Mesodermal cell (in vitro differentiated cells): ENCODE results near the gene KASH5.

Experiments
- H3K27ac ChIP-seq: 2 replicates; pipeline ENCODE4 v1.7.0; 2013; ENCODE audit warnings: mild to moderate bottlenecking, low read depth, low read length, moderate library complexity; ENCODE audit not compliant: severe bottlenecking
- H3K36me3 ChIP-seq: 2 replicates; pipeline ENCODE4 v1.7.1; 2013; ENCODE audit warnings: mild to moderate bottlenecking, low read length, moderate library complexity; ENCODE audit not compliant: control insufficient read depth, insufficient read depth
- H3K4me1 ChIP-seq: one replicate; pipeline ENCODE4 v1.7.1; 2013; ENCODE audit warnings: mild to moderate bottlenecking, low read length; ENCODE audit not compliant: insufficient read depth, control insufficient read depth, poor library complexity, severe bottlenecking
- H3K4me3 ChIP-seq: 2 replicates; pipeline ENCODE4 v1.7.0; 2013; ENCODE audit warnings: low read length, control low read depth, mild to moderate bottlenecking; ENCODE audit not compliant: insufficient read depth, poor library complexity, severe bottlenecking; ENCODE audit errors: extremely low read depth
- H3K9me3 ChIP-seq: 2 replicates; pipeline ENCODE4 v1.7.1; 2013; ENCODE audit warnings: mild to moderate bottlenecking, low read length, moderate library complexity; ENCODE audit not compliant: control insufficient read depth
- WGBS, 2 experiments: methylation state at CpG; one replicate each; pipeline ENCODE4 v1.1.5; 2013; ENCODE audit warnings: missing lambda C conversion rate in 2 of 2; ENCODE audit not compliant: insufficient coverage in 2 of 2; 5-methylcytosine and 5-hydroxymethylcytosine counted together

Gene KASH5

DNA sequence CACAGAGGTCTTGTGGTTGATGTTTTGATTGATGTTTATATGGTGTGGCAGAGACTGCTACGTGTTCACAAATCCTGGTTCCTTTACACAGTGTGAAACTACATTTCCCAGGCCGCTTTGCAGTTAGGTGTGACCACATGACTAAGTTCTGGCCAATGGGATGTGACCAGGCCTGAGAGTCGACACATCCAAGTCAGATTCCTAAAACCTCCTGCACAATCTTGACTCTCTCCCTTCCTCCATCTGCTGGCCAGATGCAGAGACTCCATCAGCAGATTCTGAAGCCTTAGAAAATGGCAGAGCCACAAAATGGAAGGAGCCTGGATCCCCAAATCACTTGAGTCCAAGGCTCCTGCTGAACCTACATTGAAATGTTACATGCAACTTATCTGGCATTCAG, 40.2 kb upstream of the KASH5 start:
- H3K27ac ChIP-seq, result no peak overlapping the region
- H3K36me3 ChIP-seq, result peaks cover 97% of the 10 kb centered on the region
- H3K4me1 ChIP-seq, result no peaks in the 10 kb centered on the region
- H3K9me3 ChIP-seq, result no peaks in the 10 kb centered on the region
- 80 to 100% methylated on average over 2 of the region's 3 CpGs for WGBS, 2 experiments
- H3K4me3 ChIP-seq, result no peak overlapping the region

- H3K4me3 ChIP-seq, result no peak overlapping the region
- no peaks in the 10 kb centered on the region for H3K9me3 ChIP-seq
- WGBS, 2 experiments, result 100% methylated on average over 4 to 6 of the region's 12 CpGs
- peaks cover 97% of the 10 kb centered on the region for H3K36me3 ChIP-seq
- no peak overlapping the region for H3K27ac ChIP-seq
- H3K4me1 ChIP-seq, result no peaks in the 10 kb centered on the region
Measured at GRCh38 chr19:49348305-49349189, 39.5 kb upstream of the KASH5 start.

GRCh38 chr19:49349567-49349966, 38.5 kb upstream of the KASH5 start:
- Histone ChIP-seq H3K36me3 (peaks cover 95% of the 10 kb centered on the region), H3K4me3 (no peak overlapping the region), H3K9me3 (no peaks in the 10 kb centered on the region), H3K27ac (no peak overlapping the region), H3K4me1 (no peaks in the 10 kb centered on the region)
- WGBS, 2 experiments, result 100% methylated on average over 1 of the region's 2 CpGs; no CpG with 5 or more reads in 1 of the 2 experiments

DNA sequence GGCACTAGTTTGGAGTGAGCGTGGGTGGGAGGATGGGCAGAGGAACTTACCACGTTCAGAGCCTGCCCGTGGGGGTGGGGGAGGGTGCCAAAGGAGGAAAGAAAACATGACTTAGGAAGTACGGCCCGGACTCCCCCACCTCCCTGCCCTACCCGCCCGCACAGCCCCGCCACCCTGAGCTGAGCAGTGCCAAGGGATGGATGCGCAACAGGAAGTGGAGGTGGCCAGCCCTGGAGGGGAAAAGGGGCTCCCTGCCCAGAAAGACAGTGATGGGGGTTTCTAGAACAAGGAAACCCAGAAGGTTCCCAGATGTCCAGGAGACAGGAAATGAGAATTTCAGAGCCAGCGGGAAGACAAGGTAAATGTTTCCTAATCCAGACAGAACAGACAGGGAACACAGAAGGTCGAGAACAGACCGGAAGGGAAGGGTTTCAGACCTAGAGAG, 32.1 kb upstream of the KASH5 start:
- H3K4me1 ChIP-seq, result peaks cover 28% of the 10 kb centered on the region
- H3K36me3 ChIP-seq, result peaks cover 94% of the 10 kb centered on the region
- 95 to 100% methylated on average over 2 to 4 of the region's 12 CpGs for WGBS, 2 experiments
- no peak overlapping the region for H3K27ac ChIP-seq
- H3K9me3 ChIP-seq, result no peaks in the 10 kb centered on the region
- H3K4me3 ChIP-seq, result no peak overlapping the region

GRCh38 chr19:49356382-49356781, 31.7 kb upstream of the KASH5 start:
- no peak overlapping the region for H3K27ac ChIP-seq

GRCh38 chr19:49357186-49357585, 30.9 kb upstream of the KASH5 start:
- Histone ChIP-seq H3K4me1 (peaks cover 28% of the 10 kb centered on the region), H3K9me3 (no peaks in the 10 kb centered on the region), H3K27ac (no peak overlapping the region), H3K36me3 (peaks cover 82% of the 10 kb centered on the region), H3K4me3 (no peak overlapping the region)
- 92 to 100% methylated on average over 8 to 9 of the region's 9 CpGs for WGBS, 2 experiments

More at GRCh38 chr19:49356382-49356781, 31.7 kb upstream of the KASH5 start:
- Histone ChIP-seq H3K4me3 (no peak overlapping the region), H3K36me3 (peaks cover 89% of the 10 kb centered on the region), H3K4me1 (peaks cover 28% of the 10 kb centered on the region), H3K9me3 (no peaks in the 10 kb centered on the region)
- 86 to 94% methylated on average over 1 to 3 of the region's 7 CpGs for WGBS, 2 experiments

DNA sequence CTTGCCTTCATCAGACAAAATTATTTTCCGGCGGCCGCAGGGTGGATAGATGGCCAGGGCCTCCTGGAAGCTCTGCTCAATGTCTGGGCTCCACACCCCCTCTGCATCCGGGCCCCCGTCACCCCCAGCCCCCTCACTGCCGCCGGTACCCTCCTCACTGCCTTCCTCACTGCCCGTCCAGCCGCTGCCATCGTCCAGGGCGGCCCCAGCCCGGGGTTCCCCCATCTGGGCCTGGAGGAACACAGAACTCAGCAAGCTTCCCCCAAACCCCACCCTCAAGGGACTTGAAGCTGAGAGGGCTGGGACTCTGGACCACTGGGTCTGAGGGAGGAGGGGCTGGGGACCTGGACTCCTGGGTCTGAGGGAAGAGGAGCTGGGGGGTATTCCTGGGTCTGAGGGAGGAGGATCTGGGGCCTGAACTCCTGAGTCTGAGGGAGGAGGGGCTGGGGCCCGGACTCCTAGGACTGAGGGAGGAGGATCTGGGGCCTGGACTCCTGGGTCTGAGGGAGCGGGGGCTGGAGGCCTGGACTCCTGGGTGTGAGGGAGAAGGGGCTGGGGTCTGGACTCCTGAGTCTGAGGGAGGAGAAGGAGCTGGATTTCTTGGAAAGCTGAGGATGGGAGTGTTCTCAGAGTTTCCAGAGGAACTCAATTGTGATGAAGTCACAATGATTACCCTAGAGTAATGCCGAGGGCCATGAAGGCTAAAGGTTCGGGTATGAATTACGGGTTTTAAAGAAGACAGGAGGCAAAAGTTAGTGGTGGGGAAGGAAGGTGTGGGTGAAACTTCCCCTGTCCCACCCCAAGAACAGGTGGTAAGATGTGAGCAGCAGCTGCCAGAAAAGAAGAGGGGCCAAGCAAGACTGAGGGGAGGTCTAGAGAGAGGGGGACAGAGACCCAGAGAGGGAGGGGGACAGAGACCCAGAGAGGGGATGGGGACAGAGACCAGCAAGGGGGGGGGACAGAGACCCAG, 27.9 kb upstream of the KASH5 start:
- peak overlapping the region; percentile 97 for H3K27ac ChIP-seq
- H3K4me3 ChIP-seq, result peak overlapping the region; percentile 91

DNA sequence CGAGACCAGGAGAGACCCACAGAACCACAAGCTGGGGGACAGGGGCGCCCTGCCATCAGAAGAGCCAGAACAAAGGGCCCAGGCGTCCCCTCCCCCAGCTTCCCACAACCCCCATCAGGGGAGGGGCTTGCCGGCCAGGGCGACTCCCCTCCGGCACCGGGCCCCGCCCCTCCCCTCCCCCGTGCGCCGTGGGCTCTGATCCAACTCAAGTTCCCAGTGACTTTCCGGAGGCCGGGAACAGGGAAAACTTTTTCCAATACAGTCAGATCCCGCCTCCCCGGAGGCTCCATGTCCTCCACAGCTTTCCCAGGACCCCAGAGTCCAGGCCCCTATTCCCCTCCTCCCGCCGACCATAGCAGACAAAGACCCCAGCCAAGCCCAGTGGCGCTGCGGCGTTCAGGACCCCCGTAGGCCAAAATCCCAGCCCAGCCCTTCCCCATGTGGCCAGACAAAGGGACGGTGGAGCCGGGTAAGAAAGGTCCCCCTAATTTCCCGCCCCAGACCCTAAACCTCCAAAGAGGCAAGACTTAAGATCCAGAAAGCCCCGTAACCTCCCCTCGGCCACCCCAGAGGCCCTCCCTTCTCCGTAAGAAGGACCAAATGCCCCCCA, 26.5 kb upstream of the KASH5 start:
- Histone ChIP-seq H3K4me1 (peaks cover 20% of the 10 kb centered on the region), H3K9me3 (no peaks in the 10 kb centered on the region), H3K27ac (peak overlapping the region; percentile 97), H3K36me3 (peaks cover 40% of the 10 kb centered on the region), H3K4me3 (peak overlapping the region; percentile 91)
- WGBS, 2 experiments, result 0% methylated on average over 15 to 25 of the region's 27 CpGs

More for the DNA sequence above, 27.9 kb upstream of the KASH5 start:
- Histone ChIP-seq H3K4me1 (peaks cover 27% of the 10 kb centered on the region), H3K36me3 (peaks cover 55% of the 10 kb centered on the region), H3K9me3 (no peaks in the 10 kb centered on the region)
- 93 to 95% methylated on average over 5 to 15 of the region's 17 CpGs for WGBS, 2 experiments

DNA sequence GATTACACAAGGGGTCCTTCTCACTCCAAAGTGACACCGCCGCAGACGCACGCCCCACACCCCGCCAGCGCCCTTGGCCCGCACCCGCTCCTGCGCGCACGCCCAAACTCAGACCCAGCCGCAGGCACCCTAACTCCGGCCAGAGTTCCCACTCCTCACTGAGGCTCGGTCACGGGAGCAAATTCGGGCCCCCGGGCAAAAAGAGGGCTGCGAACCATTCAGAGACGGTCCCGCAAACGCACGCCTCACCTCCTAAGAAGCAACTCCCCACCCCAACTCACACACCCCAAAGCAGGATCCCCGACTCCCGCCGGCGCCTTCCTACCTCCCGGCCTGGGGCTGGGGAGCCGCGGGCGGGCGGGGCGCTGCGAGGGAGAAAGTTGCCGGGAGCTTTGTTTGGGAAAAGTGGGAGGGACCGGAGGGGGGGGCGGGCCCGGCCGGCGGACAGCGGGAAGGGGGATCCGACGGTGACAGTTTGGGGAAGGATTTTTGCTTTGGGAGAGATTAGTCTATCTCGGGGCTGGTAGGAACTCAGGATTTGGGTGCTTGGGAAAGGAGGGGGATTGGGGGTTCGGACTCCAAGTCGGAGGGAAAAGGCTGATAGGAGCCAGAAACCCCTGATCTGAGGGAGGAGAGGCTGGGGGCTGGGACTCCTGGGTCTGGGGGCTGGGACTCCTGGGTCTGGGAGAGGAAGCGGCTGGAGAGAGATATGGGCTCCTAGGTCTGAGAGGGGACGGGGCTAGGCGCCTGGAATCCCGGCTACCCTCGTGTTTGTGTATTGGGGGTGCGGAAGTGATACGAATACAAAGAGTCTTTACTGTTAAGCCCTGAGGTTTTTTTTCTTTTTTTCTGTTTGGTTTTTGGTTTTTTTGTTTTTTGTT, 25.8 kb upstream of the KASH5 start, which contains the start of gene TEAD2:
TSS of gene TEAD2 (minus strand) at position 369 of the 881 bp plus-strand sequence. CDS start 2,341 bp downstream, outside the sequence.
- peak within 1 kb of the TSS; percentile 97 for H3K27ac ChIP-seq
- 0 to 1% methylated on average over 22 to 41 of the region's 52 CpGs for WGBS, 2 experiments
- peaks cover 33% of the 10 kb centered on the region for H3K36me3 ChIP-seq

More for the DNA sequence above, 25.8 kb upstream of the KASH5 start, which contains the start of gene TEAD2:
- Histone ChIP-seq H3K4me3 (peak within 1 kb of the TSS; percentile 91), H3K9me3 (no peaks in the 10 kb centered on the region), H3K4me1 (peaks cover 12% of the 10 kb centered on the region)
